Peyer's patch (tissue), 4 donors: ENCODE results near the gene IFI27.

Experiments used
- POLR2A ChIP-seq, 2 donors: fragments of 450-650 bp; IDR thresholded peaks; one replicate each; pipeline ENCODE4 v1.5.1; 2017; ENCODE audit warnings: antibody characterized with exemption in 2 of 2, mild to moderate bottlenecking in 2 of 2, moderate library complexity in 2 of 2
- TF ChIP-seq, protein P1 (sequence below), 6 experiments: fragments of 450-650 bp in 4 of 6; fragments of 200-600 bp in 2 of 6; sonication (generic) in 1 of 6; IDR thresholded peaks; one replicate each; pipeline ENCODE4 v1.5.1; 2017 to 2019; ENCODE audit warnings: antibody characterized with exemption in 6 of 6, mild to moderate bottlenecking in 3 of 6, moderate library complexity in 1 of 6

- TF ChIP-seq, protein P1, sequence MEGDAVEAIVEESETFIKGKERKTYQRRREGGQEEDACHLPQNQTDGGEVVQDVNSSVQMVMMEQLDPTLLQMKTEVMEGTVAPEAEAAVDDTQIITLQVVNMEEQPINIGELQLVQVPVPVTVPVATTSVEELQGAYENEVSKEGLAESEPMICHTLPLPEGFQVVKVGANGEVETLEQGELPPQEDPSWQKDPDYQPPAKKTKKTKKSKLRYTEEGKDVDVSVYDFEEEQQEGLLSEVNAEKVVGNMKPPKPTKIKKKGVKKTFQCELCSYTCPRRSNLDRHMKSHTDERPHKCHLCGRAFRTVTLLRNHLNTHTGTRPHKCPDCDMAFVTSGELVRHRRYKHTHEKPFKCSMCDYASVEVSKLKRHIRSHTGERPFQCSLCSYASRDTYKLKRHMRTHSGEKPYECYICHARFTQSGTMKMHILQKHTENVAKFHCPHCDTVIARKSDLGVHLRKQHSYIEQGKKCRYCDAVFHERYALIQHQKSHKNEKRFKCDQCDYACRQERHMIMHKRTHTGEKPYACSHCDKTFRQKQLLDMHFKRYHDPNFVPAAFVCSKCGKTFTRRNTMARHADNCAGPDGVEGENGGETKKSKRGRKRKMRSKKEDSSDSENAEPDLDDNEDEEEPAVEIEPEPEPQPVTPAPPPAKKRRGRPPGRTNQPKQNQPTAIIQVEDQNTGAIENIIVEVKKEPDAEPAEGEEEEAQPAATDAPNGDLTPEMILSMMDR (IDR thresholded peaks at IDR 0.05), result no peak
- no peak for TF ChIP-seq POLR2A (IDR thresholded peaks at IDR 0.05)
Measured at GRCh38 chr14:94112513-94113063, 2.1 kb downstream of the IFI27 start.
